Measurements from ENCODE around the gene MRPS12. TPM values are rescaled to one million over a fixed set of nuclear protein-coding genes. Genes with fewer than 3 reads are reported as not detected.

Gene MRPS12
- total RNA-seq, 1 donor, result 20.2 TPM

- TF ChIP-seq CTCF (IDR thresholded peaks at IDR 0.05; ENCODE audit: insufficient read depth, low read length), result no peak
- peak within 1 kb of the TSS; percentile 77 for H3K4me3 ChIP-seq (ENCODE audit: low read depth, low read length)
Measured at GRCh38 chr19:38975214-38975860, 44.6 kb downstream of the MRPS12 start, which contains the start of gene FBXO17. FBXO17 (minus strand) TSS chr19:38975742; CDS start chr19:38950319, 25,423 bp downstream.

GRCh38 chr19:38975861-38976271 lies 45.1 kb downstream of the MRPS12 start:
- peak; percentile 52 for DNase-seq (ENCODE audit: low read depth)
- no peak for TF ChIP-seq CTCF (IDR thresholded peaks at IDR 0.05; ENCODE audit: insufficient read depth, low read length)
- H3K4me3 ChIP-seq (ENCODE audit: low read depth, low read length), result peak overlapping the region; percentile 66

More at GRCh38 chr19:38975214-38975860, 44.6 kb downstream of the MRPS12 start, which contains the start of gene FBXO17:
- peak; percentile 71 for DNase-seq (ENCODE audit: low read depth)

- no peak overlapping the region for H3K4me3 ChIP-seq (ENCODE audit: low read depth, low read length)
- no peak for TF ChIP-seq CTCF (IDR thresholded peaks at IDR 0.05; ENCODE audit: insufficient read depth, low read length)
- no peak for DNase-seq (ENCODE audit: low read depth)
Measured at GRCh38 chr19:38977445-38978325, 46.9 kb downstream of the MRPS12 start.

GRCh38 chr19:38978326-38978689 lies 47.6 kb downstream of the MRPS12 start:
- no peak for TF ChIP-seq CTCF (IDR thresholded peaks at IDR 0.05; ENCODE audit: insufficient read depth, low read length)
- H3K4me3 ChIP-seq (ENCODE audit: low read depth, low read length), result no peak overlapping the region
- no peak for DNase-seq (ENCODE audit: low read depth)

- no peak for TF ChIP-seq CTCF (IDR thresholded peaks at IDR 0.05; ENCODE audit: insufficient read depth, low read length)
- no peak overlapping the region for H3K4me3 ChIP-seq (ENCODE audit: low read depth, low read length)
Measured at GRCh38 chr19:38979812-38980211, 49.1 kb downstream of the MRPS12 start.

GRCh38 chr19:38980583-38981374 lies 50.0 kb downstream of the MRPS12 start:
- TF ChIP-seq CTCF (IDR thresholded peaks at IDR 0.05; ENCODE audit: insufficient read depth, low read length), result no peak
- no peak overlapping the region for H3K4me3 ChIP-seq (ENCODE audit: low read depth, low read length)
- DNase-seq (ENCODE audit: low read depth), result no peak

More at GRCh38 chr19:38979812-38980211, 49.1 kb downstream of the MRPS12 start:
- no peak for DNase-seq (ENCODE audit: low read depth)
